ENCODE data around the gene MIEN1. TPM values are rescaled to one million over a fixed set of nuclear protein-coding genes. Genes with fewer than 3 reads are reported as not detected.

MIEN1 gene
- total RNA-seq, 2 donors from 2014 or later = 27.1 to 30.3 TPM

DNA sequence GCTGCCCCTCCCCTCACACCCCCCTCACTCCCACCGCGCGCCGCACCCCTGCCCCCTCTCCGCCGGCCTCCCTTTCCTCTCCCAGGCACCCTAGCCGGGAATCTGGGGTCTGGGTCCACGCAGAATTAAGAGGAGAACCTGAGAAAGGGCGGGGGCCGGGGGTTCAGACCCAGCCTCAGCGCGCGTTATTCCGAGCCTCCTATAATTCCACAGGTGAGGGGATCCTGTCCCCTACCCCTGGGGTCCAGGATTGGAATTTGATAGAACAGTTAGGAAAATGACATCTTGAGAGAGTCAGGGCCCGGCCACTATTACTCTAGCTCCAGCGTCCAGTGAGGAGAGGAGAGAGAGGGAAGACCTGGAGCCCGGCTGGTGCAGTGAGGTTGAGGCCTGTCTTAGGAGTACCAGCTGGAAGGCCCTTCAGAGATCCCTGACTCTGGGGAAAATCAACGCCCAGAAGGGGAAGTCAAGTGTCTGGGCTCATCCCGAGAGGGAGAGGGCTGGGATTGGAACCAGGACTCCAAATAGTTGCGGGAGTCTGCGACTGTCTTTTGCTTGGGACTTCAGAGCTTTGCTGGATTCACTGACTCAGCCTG, 24.7 kb upstream of the MIEN1 start:
- ATAC-seq (ENCODE audit: insufficient number of reproducible peaks, low FRiP score, low read depth) = no peak
- no peak for DNase-seq (ENCODE audit: low spot score)
- TF ChIP-seq, protein P1, sequence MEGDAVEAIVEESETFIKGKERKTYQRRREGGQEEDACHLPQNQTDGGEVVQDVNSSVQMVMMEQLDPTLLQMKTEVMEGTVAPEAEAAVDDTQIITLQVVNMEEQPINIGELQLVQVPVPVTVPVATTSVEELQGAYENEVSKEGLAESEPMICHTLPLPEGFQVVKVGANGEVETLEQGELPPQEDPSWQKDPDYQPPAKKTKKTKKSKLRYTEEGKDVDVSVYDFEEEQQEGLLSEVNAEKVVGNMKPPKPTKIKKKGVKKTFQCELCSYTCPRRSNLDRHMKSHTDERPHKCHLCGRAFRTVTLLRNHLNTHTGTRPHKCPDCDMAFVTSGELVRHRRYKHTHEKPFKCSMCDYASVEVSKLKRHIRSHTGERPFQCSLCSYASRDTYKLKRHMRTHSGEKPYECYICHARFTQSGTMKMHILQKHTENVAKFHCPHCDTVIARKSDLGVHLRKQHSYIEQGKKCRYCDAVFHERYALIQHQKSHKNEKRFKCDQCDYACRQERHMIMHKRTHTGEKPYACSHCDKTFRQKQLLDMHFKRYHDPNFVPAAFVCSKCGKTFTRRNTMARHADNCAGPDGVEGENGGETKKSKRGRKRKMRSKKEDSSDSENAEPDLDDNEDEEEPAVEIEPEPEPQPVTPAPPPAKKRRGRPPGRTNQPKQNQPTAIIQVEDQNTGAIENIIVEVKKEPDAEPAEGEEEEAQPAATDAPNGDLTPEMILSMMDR (IDR thresholded peaks at IDR 0.05) = no peak
- no peaks in the 10 kb centered on the region for H3K9me3 ChIP-seq
- H3K27ac ChIP-seq = peak overlapping the region; percentile 80 to 84
- no peaks in the 10 kb centered on the region for H3K36me3 ChIP-seq
- H3K4me3 ChIP-seq = peak overlapping the region; percentile 92
- H3K27me3 ChIP-seq (replicated peaks; ENCODE audit: insufficient read depth) = no peaks in the 10 kb centered on the region
- H3K4me1 ChIP-seq (ENCODE audit: control insufficient read depth in 1 of 2, low read depth in 2 of 2) = peaks cover 3 to 28% of the 10 kb centered on the region in 2 donors

DNA sequence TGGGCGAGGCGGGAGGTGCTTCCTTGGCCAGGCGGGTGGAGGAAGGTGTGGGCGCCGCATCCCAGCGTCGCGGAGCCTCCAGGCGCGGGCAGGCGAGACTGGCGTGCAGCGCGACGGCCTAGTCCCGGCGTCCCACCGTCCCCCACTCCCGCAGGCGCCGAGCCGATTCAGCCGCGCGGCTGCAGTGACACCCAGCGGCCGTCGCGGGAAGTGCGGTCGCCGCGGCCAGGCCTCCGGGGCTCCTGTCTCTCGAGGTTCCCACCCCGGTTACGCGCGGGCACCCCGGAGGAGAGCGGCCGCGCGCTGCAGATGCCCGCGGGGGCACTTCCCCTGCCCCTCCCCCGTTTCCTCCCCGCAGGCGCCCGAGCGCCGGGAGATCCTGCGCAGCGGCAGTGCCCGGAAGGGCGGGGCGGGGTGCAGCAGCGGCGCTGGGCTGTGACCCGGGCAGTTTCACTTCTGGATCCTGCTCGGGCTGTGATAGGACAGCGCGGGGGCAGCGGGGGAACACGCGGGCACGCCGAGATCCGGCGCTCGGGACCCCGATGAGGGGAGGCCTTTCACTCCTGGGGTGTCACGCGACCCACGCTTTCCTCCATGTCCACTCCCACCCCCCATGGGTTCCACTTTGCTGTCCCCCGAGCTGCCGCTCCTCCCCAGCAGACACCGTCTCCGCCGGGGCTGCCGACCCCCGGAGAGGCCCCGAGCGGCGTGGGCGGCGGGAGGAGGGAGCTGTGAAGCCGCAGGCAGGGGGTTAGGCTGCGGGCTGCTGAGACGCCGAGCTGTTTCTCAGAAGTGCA, 24.0 kb upstream of the MIEN1 start:
- TF ChIP-seq, protein P1 (IDR thresholded peaks at IDR 0.05) = peak; percentile 100
- no peaks in the 10 kb centered on the region for H3K9me3 ChIP-seq
- peak overlapping the region; percentile 92 for H3K4me3 ChIP-seq
- H3K36me3 ChIP-seq = no peaks in the 10 kb centered on the region
- peak; percentile 81 for ATAC-seq (ENCODE audit: insufficient number of reproducible peaks, low FRiP score, low read depth)
- H3K27me3 ChIP-seq (replicated peaks; ENCODE audit: insufficient read depth) = no peaks in the 10 kb centered on the region
- peak; percentile 53 for DNase-seq (ENCODE audit: low spot score)
- H3K27ac ChIP-seq = peak overlapping the region; percentile 80 to 84
- H3K4me1 ChIP-seq (ENCODE audit: control insufficient read depth in 1 of 2, low read depth in 2 of 2) = peaks cover 6 to 29% of the 10 kb centered on the region in 2 donors

DNA sequence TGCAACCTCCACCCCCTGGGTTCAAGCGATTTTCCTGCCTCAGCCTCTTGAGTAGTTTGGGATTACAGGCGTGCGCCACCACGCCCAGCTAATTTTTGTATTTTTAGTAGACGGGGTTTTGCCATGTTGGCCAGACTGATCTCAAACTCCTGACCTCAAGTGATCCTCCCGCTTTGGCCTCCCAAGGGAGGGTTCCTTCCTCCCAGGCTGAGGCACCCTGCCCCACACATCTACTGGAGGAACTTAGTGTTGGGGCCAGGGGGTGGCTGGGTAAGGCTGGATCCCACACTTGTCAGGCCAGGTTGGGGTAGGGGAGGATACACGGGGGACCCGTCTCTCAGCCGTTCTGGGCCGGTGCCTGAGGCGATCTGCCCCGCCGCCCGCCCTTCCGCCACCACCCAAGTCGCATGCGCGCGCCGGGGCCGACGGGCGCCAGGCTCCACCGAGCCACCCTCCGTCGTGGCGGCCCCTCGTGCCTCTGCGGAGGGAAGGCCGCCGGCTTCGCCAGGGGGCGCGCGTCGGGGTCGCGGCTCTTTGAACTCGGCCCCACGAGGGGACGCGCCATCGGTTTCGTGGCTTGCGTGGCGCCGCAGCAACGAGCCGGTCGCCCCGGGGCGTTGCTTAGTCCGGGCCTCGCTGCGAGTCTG, 23.3 kb upstream of the MIEN1 start:
- Histone ChIP-seq H3K27me3 (replicated peaks; ENCODE audit: insufficient read depth) (no peaks in the 10 kb centered on the region), H3K9me3 (no peaks in the 10 kb centered on the region), H3K4me3 (peak overlapping the region; percentile 92), H3K4me1 (ENCODE audit: control insufficient read depth in 1 of 2, low read depth in 2 of 2) (peaks cover 6 to 29% of the 10 kb centered on the region in 2 donors), H3K27ac (peak overlapping the region; percentile 80 to 84), H3K36me3 (no peaks in the 10 kb centered on the region)
- DNase-seq (ENCODE audit: low spot score) (no peak), ATAC-seq (ENCODE audit: insufficient number of reproducible peaks, low FRiP score, low read depth) (peak; percentile 6)
- TF ChIP-seq, protein P1 (IDR thresholded peaks at IDR 0.05) = no peak

DNA sequence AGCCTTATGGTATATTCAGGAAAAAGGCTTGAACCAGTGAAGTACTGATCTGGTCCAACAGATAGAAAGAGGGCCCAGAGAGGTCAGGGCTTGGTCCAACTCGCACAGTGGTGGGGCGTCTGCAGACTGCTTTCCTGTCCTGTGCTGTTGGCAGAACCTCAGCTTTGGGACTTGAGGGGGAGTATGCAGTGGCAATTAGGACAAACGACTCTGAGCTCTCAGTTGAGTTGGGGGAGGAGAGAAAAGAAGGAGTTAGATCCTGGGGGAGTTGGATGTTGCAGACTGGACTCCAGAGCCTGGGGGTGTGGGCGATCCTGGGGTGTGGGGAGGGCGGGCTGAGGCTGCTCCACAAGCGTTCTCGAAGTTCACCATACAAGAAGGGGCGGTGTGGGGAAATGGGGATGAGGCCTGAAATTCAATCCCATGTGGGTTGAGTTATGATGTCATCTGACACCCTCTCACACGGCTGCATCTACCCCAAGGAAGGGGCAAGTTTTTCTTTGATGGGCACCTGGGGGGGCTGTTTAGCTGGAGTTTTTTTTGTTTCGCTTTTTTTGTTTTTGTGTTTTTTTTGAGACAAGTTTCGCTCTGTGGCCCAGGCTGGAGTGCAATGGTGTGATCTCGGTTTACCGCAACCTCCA, 22.0 kb upstream of the MIEN1 start:
- no peaks in the 10 kb centered on the region for H3K27me3 ChIP-seq (replicated peaks; ENCODE audit: insufficient read depth)
- peaks cover 6 to 29% of the 10 kb centered on the region in 2 donors for H3K4me1 ChIP-seq (ENCODE audit: control insufficient read depth in 1 of 2, low read depth in 2 of 2)
- DNase-seq (ENCODE audit: low spot score) (no peak), ATAC-seq (ENCODE audit: insufficient number of reproducible peaks, low FRiP score, low read depth) (no peak)
- no peaks in the 10 kb centered on the region for H3K36me3 ChIP-seq
- no peak overlapping the region for H3K4me3 ChIP-seq
- H3K27ac ChIP-seq = no peak overlapping the region
- no peaks in the 10 kb centered on the region for H3K9me3 ChIP-seq
- TF ChIP-seq, protein P1 (IDR thresholded peaks at IDR 0.05) = no peak

DNA sequence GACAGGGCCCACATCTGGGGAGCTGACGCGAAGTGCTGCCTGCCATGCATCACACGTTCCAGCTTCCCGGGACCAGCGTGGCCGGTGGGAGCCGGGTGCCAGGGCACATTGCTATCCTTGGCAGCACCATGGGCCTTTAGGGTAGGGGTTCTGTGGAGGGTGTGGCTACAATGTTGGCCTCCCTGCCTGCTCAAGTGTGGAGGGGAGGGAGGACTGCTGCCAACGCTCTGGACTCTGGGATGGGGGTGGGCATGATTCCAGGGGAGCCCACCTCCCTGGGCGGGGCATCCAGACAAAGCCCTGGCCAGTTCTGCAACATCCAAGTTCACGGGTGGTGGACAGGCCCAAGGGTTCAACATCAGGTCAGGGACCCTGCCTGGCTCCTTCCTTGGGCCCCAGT, 21.3 kb upstream of the MIEN1 start:
- ATAC-seq (ENCODE audit: insufficient number of reproducible peaks, low FRiP score, low read depth) = no peak
- H3K9me3 ChIP-seq = no peaks in the 10 kb centered on the region
- no peaks in the 10 kb centered on the region for H3K27me3 ChIP-seq (replicated peaks; ENCODE audit: insufficient read depth)
- no peak overlapping the region for H3K27ac ChIP-seq
- peaks cover 6 to 29% of the 10 kb centered on the region in 2 donors for H3K4me1 ChIP-seq (ENCODE audit: control insufficient read depth in 1 of 2, low read depth in 2 of 2)
- no peaks in the 10 kb centered on the region for H3K36me3 ChIP-seq
- no peak for DNase-seq (ENCODE audit: low spot score)
- TF ChIP-seq, protein P1 (IDR thresholded peaks at IDR 0.05) = no peak
- no peak overlapping the region for H3K4me3 ChIP-seq
